Stromal cell of bone marrow (primary cell): ENCODE data around the gene ABTB2.
"Not testable (repeated sequence)": the region's sequence is repeated elsewhere in the genome, so short reads cannot be mapped to it uniquely, and the experiment has no call there.

ENCODE experiments used
- DNase-seq: peaks from one replicate; pipeline ENCODE4 v3.0.0-alpha.2; 2012; ENCODE audit warnings: low read depth

ABTB2 gene

GRCh38 chr11:34185926-34186841 is 171.6 kb downstream of the ABTB2 start:
- DNase-seq = no peak

GRCh38 chr11:34184505-34185015 is 173.2 kb downstream of the ABTB2 start:
- no peak for DNase-seq

- DNase-seq = no peak
These were observed 173.9 kb downstream of the ABTB2 start for GRCh38 chr11:34183848-34184391.

GRCh38 chr11:34182921-34183685 is 174.7 kb downstream of the ABTB2 start:
- DNase-seq = no peak

GRCh38 chr11:34182425-34182824 is 175.4 kb downstream of the ABTB2 start:
- no peak for DNase-seq

GRCh38 chr11:34181856-34182405 is 175.9 kb downstream of the ABTB2 start:
- no peak for DNase-seq

GRCh38 chr11:34181251-34181650 is 176.6 kb downstream of the ABTB2 start:
- DNase-seq = no peak

GRCh38 chr11:34180814-34181165 is 177.0 kb downstream of the ABTB2 start:
- not testable (repeated sequence) for DNase-seq

- no peak for DNase-seq
These were observed 177.6 kb downstream of the ABTB2 start for GRCh38 chr11:34180040-34180813.

- DNase-seq = no peak
These were observed 178.7 kb downstream of the ABTB2 start for GRCh38 chr11:34179026-34179675.

GRCh38 chr11:34178209-34178821 is 179.5 kb downstream of the ABTB2 start:
- DNase-seq = no peak

- no peak for DNase-seq
These were observed 181.0 kb downstream of the ABTB2 start for GRCh38 chr11:34176751-34177209.

GRCh38 chr11:34175284-34176019 is 182.4 kb downstream of the ABTB2 start:
- DNase-seq = no peak

- peak; percentile 28 for DNase-seq
These were observed 183.3 kb downstream of the ABTB2 start for GRCh38 chr11:34174412-34175041.

- no peak for DNase-seq
These were observed 184.8 kb downstream of the ABTB2 start for GRCh38 chr11:34173050-34173449.

- DNase-seq = no peak
These were observed 188.1 kb downstream of the ABTB2 start for GRCh38 chr11:34169686-34170085.

- no peak for DNase-seq
These were observed 189.0 kb downstream of the ABTB2 start for GRCh38 chr11:34168642-34169420.

GRCh38 chr11:34167961-34168360 is 189.8 kb downstream of the ABTB2 start:
- no peak for DNase-seq
